OCI-LY3 (cell line): ENCODE results near the gene GM2A.

Experiments
- EZH2phosphoT487 ChIP-seq: fragments of 200-600 bp; shearing (Covaris generic); IDR thresholded peaks from 2 replicates; pipeline ENCODE4 v1.6.1; 2018; ENCODE audit warnings: antibody characterized with exemption, mixed run types, low read depth
- TF ChIP-seq, protein P1 (sequence below): fragments of 200-600, 300-600 bp; sonication (generic); IDR thresholded peaks from 2 replicates; pipeline ENCODE4 v1.5.1; 2014; ENCODE audit warnings: antibody characterized with exemption, low read length, low read depth

DNA sequence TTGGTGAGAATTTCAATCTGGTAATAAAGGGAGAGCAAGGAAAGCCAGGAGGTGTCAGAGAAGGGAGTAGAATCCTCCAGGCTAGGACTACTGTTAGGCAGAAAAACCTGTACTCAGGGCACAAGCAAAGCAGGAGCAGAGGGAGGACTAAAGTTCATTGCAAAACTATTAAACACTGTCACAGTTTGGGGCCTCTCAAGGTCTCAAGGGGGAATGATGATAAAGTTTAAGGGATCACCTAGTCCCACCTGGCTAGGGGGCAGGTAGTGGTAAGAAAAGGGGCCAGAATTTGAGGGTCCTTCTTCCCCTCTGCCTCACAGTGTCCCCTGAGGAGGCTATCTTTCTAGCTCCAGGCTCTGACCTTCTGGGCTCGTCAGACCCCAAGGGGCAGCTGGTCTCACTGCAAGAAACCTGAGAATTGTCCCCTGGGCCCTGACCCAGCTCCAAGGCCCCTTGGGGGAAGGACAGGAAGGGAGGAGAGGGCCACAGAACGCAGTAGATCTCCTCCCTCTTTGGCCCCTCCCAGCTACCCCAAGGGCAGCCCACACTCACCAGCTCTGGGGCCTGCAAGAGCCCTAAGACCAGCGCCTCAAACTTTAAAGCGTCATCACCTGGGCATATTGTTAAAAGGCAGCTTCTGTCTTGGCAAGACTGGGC lies 30.1 kb upstream of the GM2A start:
- TF ChIP-seq, protein P1, sequence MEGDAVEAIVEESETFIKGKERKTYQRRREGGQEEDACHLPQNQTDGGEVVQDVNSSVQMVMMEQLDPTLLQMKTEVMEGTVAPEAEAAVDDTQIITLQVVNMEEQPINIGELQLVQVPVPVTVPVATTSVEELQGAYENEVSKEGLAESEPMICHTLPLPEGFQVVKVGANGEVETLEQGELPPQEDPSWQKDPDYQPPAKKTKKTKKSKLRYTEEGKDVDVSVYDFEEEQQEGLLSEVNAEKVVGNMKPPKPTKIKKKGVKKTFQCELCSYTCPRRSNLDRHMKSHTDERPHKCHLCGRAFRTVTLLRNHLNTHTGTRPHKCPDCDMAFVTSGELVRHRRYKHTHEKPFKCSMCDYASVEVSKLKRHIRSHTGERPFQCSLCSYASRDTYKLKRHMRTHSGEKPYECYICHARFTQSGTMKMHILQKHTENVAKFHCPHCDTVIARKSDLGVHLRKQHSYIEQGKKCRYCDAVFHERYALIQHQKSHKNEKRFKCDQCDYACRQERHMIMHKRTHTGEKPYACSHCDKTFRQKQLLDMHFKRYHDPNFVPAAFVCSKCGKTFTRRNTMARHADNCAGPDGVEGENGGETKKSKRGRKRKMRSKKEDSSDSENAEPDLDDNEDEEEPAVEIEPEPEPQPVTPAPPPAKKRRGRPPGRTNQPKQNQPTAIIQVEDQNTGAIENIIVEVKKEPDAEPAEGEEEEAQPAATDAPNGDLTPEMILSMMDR: no peak
- no peak for TF ChIP-seq EZH2phosphoT487
